AG04449 (cell line): ENCODE measurements around the gene OMD.

ENCODE experiments used
- CTCF ChIA-PET: fragments of 350-600 bp; formaldehyde crosslinking; extraction: SDS; loops from one replicate; lab custom pipeline; 2021; ENCODE audit warnings: antibody characterized with exemption; lab: Yijun Ruan, JAX
- POLR2A ChIA-PET: fragments of 400-600, 350-600 bp; formaldehyde crosslinking; extraction: SDS; loops from one replicate; lab custom pipeline; 2020; ENCODE audit warnings: antibody characterized with exemption, inconsistent platforms; lab: Yijun Ruan, JAX
- DNase-seq: peaks from one replicate; pipeline ENCODE4 v3.0.0-alpha.2; 2010; ENCODE audit warnings: low read depth, low spot score
- H3K4me3 ChIP-seq: 2 replicates; pipeline ENCODE4 v1.5.1; 2011; ENCODE audit warnings: low read depth, mild to moderate bottlenecking, control low read depth, low read length
- TF ChIP-seq, protein P1 (sequence below): IDR thresholded peaks from one replicate; pipeline ENCODE4 v1.5.1; 2011; ENCODE audit warnings: mild to moderate bottlenecking, moderate library complexity, low read length, control low read depth, inconsistent platforms; ENCODE audit not compliant: insufficient read depth; ENCODE audit errors: missing control alignments

OMD gene

DNA sequence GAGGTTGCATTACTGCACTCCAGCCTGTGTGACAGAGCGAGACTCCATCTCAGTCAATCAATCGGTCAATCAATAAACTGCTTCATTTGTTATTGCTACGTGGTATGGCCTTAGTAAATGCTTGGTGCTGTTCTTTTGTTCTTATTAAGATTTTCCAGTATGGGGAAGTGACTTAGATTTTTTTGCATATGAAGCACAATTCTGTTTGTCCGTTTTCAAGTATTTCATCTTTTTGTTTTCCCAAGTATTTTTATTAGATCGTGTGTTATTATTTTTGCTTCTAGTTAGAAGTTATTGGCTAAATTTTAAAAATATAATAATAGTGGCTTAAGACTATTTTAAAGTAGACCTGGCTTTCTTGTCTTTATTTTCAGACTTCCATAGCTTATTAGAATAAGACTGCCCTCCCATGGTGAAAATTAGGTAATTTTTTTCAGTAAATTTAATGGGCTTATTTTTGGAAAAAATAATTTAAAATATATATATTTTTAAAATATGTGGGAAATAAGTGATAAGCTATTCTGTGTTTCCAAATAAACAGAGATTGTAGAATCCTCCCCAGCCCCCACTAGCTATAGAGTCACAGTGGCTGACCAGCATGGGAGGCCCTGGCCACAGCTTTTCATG lies 14.7 kb upstream of the OMD start:
- TF ChIP-seq, protein P1, sequence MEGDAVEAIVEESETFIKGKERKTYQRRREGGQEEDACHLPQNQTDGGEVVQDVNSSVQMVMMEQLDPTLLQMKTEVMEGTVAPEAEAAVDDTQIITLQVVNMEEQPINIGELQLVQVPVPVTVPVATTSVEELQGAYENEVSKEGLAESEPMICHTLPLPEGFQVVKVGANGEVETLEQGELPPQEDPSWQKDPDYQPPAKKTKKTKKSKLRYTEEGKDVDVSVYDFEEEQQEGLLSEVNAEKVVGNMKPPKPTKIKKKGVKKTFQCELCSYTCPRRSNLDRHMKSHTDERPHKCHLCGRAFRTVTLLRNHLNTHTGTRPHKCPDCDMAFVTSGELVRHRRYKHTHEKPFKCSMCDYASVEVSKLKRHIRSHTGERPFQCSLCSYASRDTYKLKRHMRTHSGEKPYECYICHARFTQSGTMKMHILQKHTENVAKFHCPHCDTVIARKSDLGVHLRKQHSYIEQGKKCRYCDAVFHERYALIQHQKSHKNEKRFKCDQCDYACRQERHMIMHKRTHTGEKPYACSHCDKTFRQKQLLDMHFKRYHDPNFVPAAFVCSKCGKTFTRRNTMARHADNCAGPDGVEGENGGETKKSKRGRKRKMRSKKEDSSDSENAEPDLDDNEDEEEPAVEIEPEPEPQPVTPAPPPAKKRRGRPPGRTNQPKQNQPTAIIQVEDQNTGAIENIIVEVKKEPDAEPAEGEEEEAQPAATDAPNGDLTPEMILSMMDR = no peak
- ChIA-PET POLR2A (no interaction called here), CTCF (interaction anchor here (0.8 to 8.2 kb wide), 22 partner anchors 10 to 300 kb away, joined by 3 to 120 read pairs (median 5); partner anchors contain the start of genes CENPP and NOL8)
- H3K4me3 ChIP-seq = no peak overlapping the region
- no peak for DNase-seq

- TF ChIP-seq, protein P1 = no peak
- CTCF ChIA-PET = interaction anchor here (8.2 kb wide), 1 partner anchor 106 kb away, joined by 120 read pairs; the partner anchor contains the start of genes CENPP and NOL8
- POLR2A ChIA-PET = no interaction called here
- no peak for DNase-seq
- H3K4me3 ChIP-seq = no peak overlapping the region
Measured at GRCh38 chr9:92435263-92435662, 11.0 kb upstream of the OMD start.

- TF ChIP-seq, protein P1 = no peak
- ChIA-PET POLR2A (no interaction called here), CTCF (interaction anchor here (0.8 to 8.2 kb wide), 3 partner anchors 10 to 104 kb away, joined by 3 to 120 read pairs (median 4); partner anchors contain the start of genes CENPP and NOL8)
- no peak overlapping the region for H3K4me3 ChIP-seq
- DNase-seq = no peak
Measured at GRCh38 chr9:92432972-92433548, 8.8 kb upstream of the OMD start.

DNA sequence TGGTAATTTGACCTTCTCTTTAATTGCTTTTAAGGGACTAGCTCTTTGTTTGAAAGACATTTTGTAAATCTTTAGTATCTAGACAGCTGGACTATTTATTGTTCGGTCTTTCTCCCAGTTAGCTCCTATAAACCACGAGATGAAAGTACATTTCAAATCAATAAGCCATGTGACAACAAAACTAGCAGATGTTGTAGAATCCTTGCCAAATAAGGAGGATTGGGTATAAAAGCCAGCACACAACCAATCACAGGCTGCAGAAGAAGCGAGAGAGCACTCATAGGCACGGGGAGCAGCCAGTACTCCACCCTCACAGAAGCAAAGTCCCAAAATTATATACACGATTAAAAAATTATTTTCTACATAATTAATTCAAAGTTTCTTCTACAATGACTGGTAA lies 8.1 kb upstream of the OMD start:
- DNase-seq = no peak
- CTCF ChIA-PET = no interaction called here
- POLR2A ChIA-PET = no interaction called here
- TF ChIP-seq, protein P1 = no peak
- H3K4me3 ChIP-seq = no peak overlapping the region

- TF ChIP-seq, protein P1 = no peak
- DNase-seq = no peak
- no peak overlapping the region for H3K4me3 ChIP-seq
- CTCF ChIA-PET = interaction anchor here (2.0 kb wide), 1 partner anchor 9 kb away, joined by 6 read pairs; no protein-coding TSS in a partner anchor
- POLR2A ChIA-PET = no interaction called here
Measured at GRCh38 chr9:92429836-92430235, 5.6 kb upstream of the OMD start.

DNA sequence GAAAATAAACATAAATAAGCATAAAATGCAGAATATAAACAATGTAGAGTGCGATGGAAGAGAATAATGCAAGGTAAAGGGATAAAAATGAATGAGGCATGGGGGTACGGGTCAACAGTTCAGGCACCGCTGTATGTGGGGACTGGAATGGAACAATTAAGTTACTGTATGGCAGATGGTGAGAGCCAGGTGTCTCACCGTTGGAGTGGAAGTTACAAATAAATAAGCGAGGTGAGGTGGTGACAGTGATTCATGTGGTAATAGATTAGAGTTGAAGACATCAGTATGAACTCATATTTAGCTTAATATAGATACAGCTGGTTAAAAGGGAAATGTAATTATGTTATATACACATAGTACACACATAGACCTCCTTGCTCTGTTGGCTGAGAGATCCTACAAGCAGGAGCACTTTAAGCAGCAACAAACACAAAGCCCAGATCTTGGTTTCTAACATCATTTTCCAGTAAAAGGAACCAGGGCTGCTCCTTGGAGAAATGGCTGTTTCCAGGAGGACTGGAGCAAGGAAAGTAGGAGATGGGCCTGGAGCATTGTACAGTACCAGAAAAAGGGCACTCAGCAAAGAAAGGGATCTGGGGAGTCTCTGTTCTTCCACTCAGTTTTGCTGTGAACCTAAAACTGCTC lies 2.4 kb upstream of the OMD start:
- POLR2A ChIA-PET = no interaction called here
- H3K4me3 ChIP-seq = no peak overlapping the region
- CTCF ChIA-PET = interaction anchor here (1.0 to 1.1 kb wide), 2 partner anchors 12 to 13 kb away, joined by 3 to 5 read pairs; no protein-coding TSS in a partner anchor
- TF ChIP-seq, protein P1 = no peak
- DNase-seq = no peak
